Measurements from ENCODE around the gene THAP4.

THAP4 gene

DNA sequence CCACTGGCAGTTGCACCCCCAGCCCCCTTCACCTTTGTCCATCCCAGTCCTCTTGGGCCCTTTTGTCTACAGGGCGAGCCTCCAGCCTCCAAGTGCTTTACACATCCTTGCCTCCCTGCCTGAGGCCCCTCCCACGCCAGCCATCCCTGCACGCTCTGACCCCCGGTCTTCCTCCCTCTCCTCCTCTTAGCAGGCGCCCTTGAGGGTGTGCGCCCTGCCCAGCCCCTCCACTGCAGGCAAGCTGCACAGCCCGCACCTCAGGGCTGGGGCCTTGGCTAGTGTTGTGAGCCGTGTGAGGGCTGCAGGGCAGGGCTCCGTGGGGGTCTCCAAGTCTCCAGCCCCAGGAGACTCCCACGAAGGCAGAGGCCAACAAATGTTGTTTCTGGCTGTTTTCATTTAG, 71.5 kb downstream of the THAP4 start:
- DNase-seq (ENCODE audit: low read depth in 1 of 2, low spot score in 1 of 2) = no peak

DNA sequence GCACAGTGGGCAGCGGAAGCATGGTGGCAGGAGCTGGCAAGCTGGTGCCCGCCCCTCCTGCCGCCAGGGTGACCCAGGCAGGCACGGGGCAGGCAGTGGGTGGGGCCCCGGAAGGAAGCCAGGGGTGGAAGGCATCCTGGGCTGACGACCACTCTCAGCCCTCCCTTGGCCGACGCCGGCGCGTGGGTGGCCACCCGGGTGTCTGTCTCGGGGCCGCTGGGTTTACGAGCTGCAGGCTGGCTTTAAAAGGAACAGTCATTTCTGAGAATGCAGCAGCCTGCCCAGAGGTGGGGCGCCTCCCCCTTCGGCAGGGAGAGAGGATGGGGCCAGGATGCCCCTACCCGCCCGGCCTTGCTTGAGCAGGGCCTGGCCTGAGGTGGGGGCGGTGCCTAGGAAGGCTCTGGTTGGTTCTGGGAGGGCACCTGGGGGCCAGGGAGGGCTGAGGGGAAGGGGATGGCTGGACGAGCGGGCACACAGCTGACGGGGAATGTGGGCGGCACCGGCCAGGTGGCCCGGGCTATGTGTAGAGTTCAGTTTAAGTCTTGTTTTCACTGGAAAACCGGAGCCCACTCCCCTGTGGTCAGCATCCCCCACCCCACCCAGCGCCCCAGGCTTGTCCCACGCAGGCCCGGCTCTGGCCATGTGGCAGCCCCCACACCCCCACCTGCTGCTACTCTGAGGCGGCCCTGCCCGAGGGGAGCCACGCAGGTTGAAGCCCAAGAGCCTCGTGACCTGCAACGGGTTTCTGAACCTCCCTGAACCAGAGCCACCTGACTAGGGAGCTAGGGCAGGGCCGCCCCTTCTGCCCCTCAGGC, 72.2 kb downstream of the THAP4 start:
- DNase-seq (ENCODE audit: low read depth in 1 of 2, low spot score in 1 of 2) = no peak

DNA sequence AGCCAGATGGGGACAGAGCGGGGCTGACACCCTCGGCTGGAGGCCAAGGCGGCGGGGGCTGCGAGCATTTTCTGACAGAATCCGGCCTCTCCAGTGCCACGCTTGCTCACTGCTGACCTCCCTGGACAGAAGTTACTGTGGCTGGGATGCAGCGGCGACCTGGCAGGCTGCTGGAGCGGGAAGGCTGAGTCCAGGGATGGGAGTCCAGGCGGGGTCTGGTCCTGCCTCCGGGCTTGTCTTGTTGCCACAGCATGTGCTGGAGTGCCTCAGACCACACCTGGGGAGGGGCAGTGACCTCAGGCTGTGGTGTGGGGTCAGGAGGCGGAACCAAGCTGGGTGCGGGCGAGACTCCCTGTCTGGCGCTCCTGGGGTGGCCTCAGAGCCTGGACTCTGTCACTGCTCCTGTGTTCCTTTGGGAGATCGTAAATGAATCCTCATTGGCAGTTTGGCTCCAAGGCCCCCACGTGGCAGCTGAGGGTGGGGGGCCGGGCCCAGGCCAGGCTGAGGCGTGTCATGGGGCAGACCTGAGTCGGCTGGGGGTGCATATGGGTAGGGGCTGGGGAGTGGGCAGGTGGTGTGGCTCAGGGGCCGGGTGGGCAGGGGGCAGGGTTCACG, 72.9 kb downstream of the THAP4 start:
- no peak for DNase-seq (ENCODE audit: low read depth in 1 of 2, low spot score in 1 of 2)

DNA sequence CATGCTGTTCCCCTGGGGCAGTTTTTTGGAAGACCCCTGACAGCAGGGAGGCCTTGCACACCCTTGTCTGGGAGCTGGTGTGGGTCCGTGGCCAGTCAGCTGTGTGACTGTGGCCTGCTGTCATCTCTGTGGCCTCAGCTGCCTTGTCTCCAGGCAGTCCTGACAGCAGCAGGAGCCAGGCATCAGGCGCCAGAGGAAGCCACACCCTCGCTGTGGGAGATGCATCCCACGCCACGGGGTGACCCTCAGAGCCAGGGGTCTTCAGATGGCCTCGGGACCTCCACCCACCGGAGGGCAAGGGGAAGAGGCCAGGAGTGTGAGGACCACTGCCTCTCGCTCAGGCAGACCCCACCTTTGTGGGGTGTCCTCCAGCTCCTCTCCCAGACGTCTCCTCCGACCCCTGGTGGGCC, 73.4 kb downstream of the THAP4 start:
- no peak for DNase-seq (ENCODE audit: low read depth in 1 of 2, low spot score in 1 of 2)

DNA sequence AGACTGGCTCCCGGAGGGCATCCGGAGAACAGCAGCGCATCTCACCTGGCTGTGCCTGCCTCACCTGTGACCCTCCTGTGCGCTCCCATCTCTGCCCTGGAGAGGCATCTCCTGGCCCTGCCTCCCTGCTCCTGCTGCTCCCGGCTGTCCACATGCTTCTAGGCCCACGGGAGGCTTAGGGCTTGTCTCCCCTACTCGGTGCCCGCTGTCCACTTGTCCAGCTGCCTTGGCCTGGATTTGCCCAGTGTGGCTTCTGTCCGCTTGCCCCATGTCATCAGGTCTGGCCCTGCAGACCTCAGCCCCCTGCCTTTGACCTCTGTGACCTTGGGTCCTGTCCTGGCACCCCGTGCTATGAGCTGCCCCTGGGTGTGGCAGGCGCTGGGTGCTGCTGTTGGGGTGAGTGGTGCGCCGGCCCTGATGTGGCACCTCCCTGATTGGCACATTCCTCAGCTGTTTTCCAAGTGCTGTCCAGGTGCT, 73.9 kb downstream of the THAP4 start:
- no peak for DNase-seq (ENCODE audit: low read depth in 1 of 2, low spot score in 1 of 2)

DNA sequence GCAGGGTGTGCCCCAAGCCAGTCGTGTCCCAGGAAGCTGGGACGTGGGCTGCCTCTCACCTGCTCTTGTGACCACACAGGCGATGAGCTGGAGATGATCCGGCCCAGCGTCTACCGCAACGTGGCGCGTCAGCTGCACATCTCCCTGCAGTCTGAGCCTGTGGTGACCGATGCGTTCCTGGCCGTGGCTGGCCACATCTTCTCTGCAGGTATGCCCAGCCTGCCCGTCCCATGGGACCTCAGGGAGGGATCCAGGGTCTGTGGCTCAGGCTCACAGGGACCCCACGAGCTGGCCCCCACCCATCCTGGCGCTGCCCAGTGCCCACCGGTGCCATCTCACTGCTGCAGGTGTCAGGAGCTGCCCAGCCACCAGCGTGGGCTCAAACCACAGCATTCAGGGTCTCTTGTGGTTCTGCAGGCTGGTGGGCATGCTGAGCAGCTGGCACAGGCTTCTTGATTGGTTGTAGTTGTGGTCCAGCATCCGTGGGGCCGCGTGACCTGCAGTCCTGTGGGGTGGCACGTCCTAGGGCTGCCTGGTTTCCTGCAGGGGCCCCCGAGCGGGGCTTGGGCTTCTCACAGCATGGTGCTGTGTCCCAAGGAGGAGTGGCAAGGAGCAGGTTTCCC, 74.6 kb downstream of the THAP4 start:
- no peak for DNase-seq (ENCODE audit: low read depth in 1 of 2, low spot score in 1 of 2)

DNA sequence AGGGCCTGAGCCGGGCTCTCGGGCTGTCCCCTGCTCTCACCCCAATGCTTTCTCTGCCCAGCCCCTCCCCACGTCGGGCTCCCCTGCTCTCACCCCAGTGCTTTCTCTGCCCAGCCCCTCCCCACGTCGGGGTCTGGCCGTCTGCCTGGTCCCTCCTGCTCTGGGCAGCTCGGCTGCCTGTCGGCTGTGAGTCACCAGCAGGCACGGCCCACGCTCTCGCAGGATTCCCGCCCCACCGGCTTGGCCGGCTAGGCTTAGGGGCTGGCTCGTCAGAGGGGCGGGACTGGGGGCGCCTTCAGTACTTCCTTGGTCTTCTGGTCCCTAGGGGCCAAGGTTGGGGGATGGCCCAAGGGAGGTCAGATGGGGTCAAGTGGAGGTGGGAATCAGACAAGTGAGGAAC, 75.1 kb downstream of the THAP4 start:
- DNase-seq (ENCODE audit: low read depth in 1 of 2, low spot score in 1 of 2) = no peak

DNA sequence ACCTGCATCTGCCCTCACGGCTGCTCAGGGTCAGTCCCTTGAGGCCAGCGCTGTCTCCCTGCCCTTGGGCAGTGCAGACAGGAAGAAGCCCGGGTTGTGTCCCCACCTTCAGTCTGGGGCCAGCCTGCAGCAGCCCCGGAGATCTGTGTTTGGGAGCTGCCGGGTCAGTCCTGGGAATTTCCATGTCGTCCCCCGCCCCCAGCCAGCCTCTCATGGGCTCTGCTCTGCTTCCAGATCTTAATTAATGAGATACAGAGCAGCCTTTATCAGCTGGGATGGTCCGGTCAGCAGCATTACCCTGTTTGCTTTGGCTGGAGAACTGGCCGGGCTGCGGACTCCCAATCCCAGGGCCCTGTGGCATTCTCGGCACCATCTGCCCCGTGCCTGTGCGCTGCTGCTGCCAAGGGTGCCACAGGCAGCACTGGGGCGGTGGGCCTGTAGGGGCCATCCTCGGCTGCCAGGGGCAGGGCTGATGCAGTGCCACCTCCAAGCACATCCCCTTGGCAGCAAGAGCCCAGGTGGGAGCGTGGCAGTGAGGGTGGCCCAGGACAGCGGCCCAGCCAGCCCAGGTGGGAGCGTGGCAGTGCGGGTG, 76.0 kb downstream of the THAP4 start:
- DNase-seq (ENCODE audit: low read depth in 1 of 2, low spot score in 1 of 2) = no peak

DNA sequence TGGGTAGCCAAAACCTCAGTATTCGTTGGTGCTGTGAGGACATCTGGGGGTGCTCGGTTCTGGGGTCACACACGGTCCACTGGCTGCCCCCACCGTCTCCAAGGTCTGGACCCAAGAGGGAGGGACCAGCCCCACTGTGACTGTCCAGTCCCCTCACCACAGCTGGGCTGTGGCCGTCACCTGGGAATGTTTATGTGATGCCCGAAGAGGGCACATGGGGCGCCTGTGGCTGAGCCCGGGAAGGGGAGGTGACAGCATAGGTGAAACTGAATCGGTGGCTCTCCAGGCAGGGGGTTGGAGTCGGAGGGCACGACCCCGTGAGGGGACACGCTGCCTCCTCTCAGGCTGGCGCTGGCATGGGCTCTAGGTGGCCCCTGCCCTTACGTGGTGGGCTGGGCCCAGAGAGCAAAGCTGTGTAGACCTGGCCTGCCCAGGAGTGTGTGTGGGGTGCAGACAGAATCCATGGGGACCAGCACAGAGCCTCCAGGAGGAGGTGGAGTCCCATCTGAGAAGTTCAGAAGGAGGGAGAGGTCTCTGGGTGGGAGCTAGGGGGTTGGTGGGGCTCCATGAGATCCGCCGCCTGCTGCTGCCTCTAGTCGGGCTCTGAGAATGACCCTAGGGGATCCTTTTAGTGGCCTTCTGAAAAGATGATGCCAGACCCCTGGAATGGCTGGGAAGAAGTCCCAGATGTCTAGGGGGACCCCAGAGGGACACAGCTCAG, 76.6 kb downstream of the THAP4 start:
- no peak for DNase-seq (ENCODE audit: low read depth in 1 of 2, low spot score in 1 of 2)

DNA sequence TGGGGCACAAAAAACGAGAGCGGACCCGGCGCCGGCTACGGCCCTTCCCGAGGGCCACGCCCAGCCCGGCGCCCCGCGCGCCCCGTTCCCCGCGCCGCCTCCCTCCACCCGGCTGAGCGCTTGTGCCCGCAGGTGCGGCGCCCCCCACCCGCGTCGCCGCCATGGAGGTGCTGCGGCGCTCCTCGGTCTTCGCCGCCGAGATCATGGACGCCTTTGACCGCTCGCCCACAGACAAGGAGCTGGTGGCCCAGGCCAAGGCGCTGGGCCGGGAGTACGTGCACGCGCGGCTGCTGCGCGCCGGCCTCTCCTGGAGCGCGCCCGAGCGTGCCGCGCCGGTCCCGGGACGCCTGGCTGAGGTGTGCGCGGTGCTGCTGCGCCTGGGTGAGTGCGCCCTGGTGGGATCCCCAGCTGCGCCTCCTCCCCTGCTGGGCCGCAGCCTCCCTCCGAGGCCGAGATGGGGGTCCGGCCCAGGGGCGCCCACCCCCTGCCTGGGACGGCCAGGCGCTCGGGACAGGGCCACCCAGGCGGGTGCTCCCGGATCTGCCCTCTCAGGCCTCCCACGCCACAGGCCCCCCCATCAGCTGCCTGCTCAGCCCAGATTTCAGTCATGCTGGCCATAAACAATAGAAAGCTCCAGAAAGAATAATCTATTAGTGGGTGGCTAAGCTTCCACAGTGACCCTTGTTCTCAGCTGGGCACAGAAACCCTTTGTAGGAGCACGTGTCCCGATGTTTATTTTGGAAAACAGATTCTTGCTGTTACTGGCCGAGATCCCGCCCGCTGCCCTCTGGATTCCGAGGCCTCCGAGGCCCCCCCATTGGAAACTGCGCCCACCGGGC, 77.4 kb downstream of the THAP4 start:
- DNase-seq (ENCODE audit: low read depth in 1 of 2, low spot score in 1 of 2) = no peak

DNA sequence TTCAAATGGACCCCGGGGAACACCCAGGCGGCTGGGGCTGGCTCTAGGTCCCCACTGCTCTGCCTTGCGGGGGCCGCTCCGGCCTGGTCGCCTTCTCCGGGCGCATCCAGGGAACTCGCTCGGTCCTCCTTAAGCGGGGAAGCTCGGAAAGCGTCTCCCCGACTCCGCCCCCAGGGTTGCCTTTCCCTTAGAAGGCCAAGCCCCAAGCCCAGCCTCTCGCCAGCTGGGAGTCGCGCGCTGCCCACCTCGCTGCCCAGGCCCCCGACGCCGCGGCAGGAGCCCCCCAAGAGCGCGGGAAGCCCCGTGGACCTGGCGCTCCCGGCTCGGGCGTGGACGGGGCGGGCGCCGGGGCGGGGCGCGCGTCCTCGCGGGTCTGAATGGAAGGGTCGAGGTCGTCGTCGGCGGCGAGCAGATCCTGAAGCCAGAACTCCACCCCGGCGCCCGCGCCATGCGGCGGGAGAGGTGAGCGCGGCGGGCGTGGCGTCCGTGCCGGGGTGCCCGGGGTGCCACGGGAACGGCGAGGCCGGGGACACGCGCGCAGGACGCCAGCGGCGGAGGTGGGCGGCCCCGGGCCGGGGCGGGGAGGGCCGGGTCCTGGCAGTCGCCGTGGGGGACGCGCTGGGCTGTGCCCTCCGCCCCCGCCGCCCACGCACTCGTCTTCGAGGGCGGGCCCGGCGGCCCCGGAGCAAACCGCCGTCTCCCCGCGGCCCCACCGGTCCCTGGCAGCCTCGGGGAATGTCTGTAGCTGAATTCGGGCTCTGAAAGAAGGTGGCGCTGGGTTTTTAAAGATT, 78.2 kb downstream of the THAP4 start, which contains the start of gene BOK:
Gene BOK (plus strand): TSS at position 214 of the 791 bp plus-strand sequence. CDS start 739 bp downstream, outside the sequence.
- DNase-seq (ENCODE audit: low read depth in 1 of 2, low spot score in 1 of 2) = no peak

DNA sequence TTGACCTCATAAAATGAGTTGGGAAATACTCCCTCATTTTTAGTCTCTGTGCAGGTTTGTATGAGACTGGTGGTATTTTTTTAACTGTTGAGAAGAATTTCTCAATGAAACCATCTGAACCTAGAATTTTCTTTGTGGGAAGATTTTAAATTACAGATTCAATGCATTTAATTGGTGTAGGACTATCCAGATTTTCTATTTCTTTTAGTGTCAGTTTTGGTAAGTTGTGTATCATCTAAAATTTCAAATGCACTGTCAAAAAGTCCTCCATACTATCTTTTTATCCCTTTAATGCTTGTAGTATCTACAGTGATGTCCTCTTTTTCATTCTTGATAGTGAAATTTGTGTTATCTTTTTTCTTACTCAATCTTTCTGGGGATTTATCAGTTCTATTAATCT, 80.2 kb downstream of the THAP4 start:
- DNase-seq (ENCODE audit: low read depth in 1 of 2, low spot score in 1 of 2) = no peak

DNA sequence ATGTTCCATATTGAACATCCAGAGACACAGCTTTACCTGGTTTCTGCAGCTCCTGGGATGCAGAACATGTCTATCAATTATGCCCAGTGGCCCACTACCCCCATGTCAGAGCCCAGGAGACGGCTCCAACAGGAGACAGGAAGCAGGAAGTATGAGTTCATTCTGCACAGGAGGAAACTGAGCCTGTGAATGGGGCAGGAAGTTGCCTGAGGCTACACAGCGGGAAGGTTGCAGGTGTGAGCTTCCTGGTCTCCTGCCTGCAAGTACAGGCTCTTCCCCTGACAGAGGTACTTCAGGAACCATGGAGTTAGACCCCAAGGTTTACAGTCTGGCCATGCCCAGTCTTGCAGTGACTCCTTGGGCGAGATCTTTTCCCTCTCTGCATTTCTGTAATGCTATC, 81.2 kb downstream of the THAP4 start:
- no peak for DNase-seq (ENCODE audit: low read depth in 1 of 2, low spot score in 1 of 2)

DNA sequence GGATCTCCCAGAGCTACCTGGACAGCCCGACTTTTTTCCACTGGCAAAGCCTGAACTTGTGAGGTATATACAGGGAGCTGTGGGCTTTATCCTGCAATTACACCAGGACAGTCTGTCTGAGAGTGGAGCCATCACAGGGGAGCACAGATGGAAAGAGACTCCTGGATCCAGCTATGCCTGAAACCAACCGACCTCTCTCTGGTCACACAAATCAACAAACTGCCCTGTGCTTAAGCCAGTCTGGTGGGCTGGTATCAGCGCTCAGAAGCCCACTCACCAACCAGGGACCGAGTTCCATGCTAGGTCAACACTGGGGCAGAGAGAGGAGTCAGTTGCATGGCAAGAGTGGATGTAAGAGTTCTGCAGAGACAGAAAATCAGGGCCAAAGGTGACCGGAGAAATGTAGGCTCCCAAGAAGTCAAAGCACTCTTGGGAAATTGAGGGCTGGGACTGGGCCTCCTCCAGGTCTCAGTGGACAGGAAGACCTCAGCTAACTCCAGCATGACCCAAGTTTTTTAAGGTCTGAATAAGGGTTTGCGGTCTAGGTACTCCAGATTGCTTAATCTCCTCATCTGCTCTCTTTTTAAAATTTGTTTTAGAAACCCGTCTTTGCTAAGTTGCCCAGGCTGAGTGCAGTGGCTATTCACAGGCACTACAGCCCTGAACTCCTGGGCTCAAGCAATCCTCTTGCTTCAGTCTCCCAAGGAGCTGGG, 82.2 kb downstream of the THAP4 start:
- no peak for DNase-seq (ENCODE audit: low read depth in 1 of 2, low spot score in 1 of 2)

DNA sequence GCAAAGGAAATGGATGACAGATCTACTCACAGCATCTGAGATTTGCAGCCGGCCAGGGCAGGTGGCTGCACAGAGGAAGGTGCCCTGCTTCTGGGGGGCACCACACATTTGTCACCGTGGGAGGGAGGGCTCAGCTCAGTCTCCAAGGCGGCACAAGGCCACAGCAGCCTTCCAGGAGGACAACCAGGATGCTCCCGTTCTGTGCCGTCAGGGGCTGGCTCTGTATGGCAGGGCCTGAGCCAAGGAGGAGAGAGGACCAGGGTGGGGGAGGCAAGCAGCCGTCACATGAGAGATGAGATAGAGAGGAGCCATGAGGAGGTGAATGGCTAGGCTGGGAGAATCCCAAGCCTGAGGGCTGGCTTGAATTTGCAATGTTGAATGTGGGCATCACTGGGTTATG, 83.0 kb downstream of the THAP4 start:
- no peak for DNase-seq (ENCODE audit: low read depth in 1 of 2, low spot score in 1 of 2)

DNA sequence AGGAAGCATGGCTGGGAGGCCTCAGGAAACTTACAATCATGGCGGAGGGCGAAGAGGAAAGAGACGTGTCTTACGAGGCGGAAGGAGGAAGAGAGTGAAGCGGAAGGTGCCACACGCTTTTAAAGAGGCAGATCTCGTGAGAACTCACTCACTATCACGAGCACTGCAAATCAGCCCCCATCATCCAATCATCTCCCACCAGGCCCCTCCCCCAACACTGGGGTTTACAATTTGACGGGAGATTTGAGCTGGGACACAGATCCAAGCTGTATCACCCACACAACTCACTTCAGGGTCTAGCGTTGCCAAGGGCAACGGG, 83.5 kb downstream of the THAP4 start:
- DNase-seq (ENCODE audit: low read depth in 1 of 2, low spot score in 1 of 2) = no peak

DNA sequence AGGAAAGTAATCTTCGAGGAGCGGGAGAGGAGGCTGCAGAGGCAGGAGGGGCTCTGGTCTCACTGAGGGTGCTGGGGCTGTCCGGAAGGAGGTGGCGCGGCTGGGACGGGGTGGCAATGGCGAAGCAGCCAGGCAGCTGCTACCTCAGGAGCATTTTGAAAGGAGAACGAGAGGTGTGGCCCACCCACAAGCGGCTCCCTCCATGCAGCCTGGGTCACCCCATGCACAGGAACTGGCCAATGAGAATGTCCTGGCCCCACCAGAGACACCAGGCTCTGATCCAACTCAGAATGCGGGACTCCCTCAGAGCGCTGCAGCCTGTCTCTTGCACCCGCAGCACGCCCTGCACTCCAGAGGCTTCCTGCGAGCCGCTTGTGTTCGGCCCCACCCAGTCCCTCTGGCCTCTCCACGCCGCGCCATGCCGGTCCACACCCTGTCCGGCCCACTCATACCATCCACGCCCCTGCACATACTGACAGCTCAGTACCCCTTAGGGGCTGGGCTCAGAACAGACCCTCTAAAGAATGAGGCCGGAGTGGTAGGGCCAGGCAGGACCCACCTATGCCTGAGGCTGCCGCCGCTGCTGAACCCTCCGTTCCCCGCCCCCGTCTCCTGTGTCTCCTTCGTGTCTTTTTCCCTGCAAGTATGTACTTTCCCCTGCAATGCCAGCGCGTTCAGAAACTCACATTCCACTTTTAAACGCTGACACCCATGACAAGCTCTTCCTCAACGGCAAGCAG, 84.8 kb downstream of the THAP4 start:
- no peak for DNase-seq (ENCODE audit: low read depth in 1 of 2, low spot score in 1 of 2)

DNA sequence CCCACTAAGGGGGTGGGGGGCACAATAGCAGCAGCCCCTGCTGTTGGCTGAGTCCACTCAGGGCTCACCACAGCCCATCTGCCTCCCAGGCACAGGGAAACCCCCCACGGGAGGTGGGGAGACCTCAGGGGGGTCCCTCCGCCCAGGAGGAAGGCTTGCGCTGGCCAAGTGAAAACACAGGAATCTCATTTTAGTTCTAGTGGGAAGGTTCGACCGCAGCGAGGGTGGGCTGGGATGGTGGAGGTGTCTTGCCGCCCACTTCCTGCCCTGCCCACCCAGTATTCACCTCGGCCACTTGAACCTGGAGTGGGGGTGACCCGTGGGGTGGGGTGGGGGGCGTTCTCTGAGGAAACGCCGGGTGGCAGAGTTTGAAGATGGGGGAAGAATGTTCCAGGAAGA, 85.4 kb downstream of the THAP4 start:
- DNase-seq (ENCODE audit: low read depth in 1 of 2, low spot score in 1 of 2) = no peak

Measured in activated T-helper 1 cell treated with anti-CD3 and anti-CD28 coated beads, Interleukin-2, amount 50 U/mL, for 16 hours (primary cell).